Breast epithelium (tissue), 3 donors: ENCODE results near the gene CDR2.

ENCODE experiments used
- CTCF ChIP-seq, 3 donors: fragments of 450-650 bp; IDR thresholded peaks; one replicate each; pipeline ENCODE4 v1.5.1; 2016 to 2017; ENCODE audit warnings: antibody characterized with exemption in 3 of 3, mild to moderate bottlenecking in 3 of 3, moderate library complexity in 3 of 3
- POLR2AphosphoS5 ChIP-seq, 3 donors: sonication (generic); formaldehyde crosslinking; IDR thresholded peaks; one replicate each; pipeline ENCODE4 v1.6.1; 2017; ENCODE audit warnings: antibody characterized with exemption in 3 of 3

GRCh38 chr16:22311520-22311919 lies 62.9 kb downstream of the CDR2 start:
- TF ChIP-seq POLR2AphosphoS5 (IDR thresholded peaks at IDR 0.05): no peak
- TF ChIP-seq CTCF (IDR thresholded peaks at IDR 0.05): no peak
